Lung (tissue), 12 donors: Measurements from ENCODE around the gene RASL12. TPM values are rescaled to one million over a fixed set of nuclear protein-coding genes. Genes with fewer than 3 reads are reported as not detected.

Experiments
- ATAC-seq: fragments of 200-7000 bp; cut with Tn5 transposase; one replicate; pipeline ENCODE4 v1.9.1; 2020; ENCODE audit warnings: moderate number of reproducible peaks; ENCODE audit not compliant: insufficient read depth, low FRiP score
- DNase-seq, 3 donors: peaks; one replicate each; pipeline ENCODE4 v3.0.0-alpha.2; 2013 to 2017
- H3K27ac ChIP-seq, 2 donors: one replicate each; pipeline ENCODE4 v1.5.1; 2013; ENCODE audit warnings: mild to moderate bottlenecking in 2 of 2, moderate library complexity in 2 of 2, control low read depth in 1 of 2, inconsistent platforms in 1 of 2, low read depth in 1 of 2, low read length in 1 of 2
- H3K27me3 ChIP-seq, 3 donors: one replicate each; pipeline ENCODE4 v1.5.1; 2013; ENCODE audit warnings: low read length in 2 of 3; ENCODE audit not compliant: control insufficient read depth in 3 of 3, insufficient read depth in 3 of 3
- H3K36me3 ChIP-seq, 4 donors: one replicate each; pipeline ENCODE4 v1.5.1; 2013; ENCODE audit warnings: low read length in 4 of 4, mild to moderate bottlenecking in 1 of 4, moderate library complexity in 1 of 4; ENCODE audit not compliant: control insufficient read depth in 4 of 4, insufficient read depth in 4 of 4
- H3K4me1 ChIP-seq, 5 donors: one replicate each; pipeline ENCODE4 v1.5.1; 2013; ENCODE audit warnings: low read length in 5 of 5, mild to moderate bottlenecking in 2 of 5, moderate library complexity in 1 of 5; ENCODE audit not compliant: control insufficient read depth in 5 of 5, insufficient read depth in 5 of 5
- H3K4me3 ChIP-seq: one replicate; pipeline ENCODE4 v1.5.1; 2013; ENCODE audit warnings: mild to moderate bottlenecking, control low read depth, moderate library complexity
- H3K9ac ChIP-seq, 2 donors: one replicate each; pipeline ENCODE4 v1.5.1; 2013; ENCODE audit warnings: low read length in 2 of 2, control low read depth in 1 of 2; ENCODE audit not compliant: insufficient read depth in 1 of 2
- H3K9me3 ChIP-seq, 4 donors: one replicate each; pipeline ENCODE4 v1.5.1; 2013; ENCODE audit warnings: low read length in 3 of 4, mild to moderate bottlenecking in 1 of 4, moderate library complexity in 1 of 4; ENCODE audit not compliant: control insufficient read depth in 4 of 4, insufficient read depth in 3 of 4
- WGBS, 2 donors: extraction: QIAGEN DNeasy Blood & Tissue Kit; methylation state at CpG; one replicate each; pipeline ENCODE4 v1.1.7; 2013; 5-methylcytosine and 5-hydroxymethylcytosine counted together
- polyA plus RNA-seq, 2 donors: library from polyadenylated mRNA; stranded (reverse); fragments of 200-250 nt; gene quantifications; one replicate each; pipeline ENCODE4 v1.2.1, GENCODE V29; 2013
- total RNA-seq, 2 donors: library from RNA; depleted of rRNA in 1 of 2; stranded (reverse); fragments of >200 nt in 1 of 2; gene quantifications; one replicate each; pipeline ENCODE4 v1.2.1, GENCODE V29; 2014 to 2021
- TF ChIP-seq, protein P1 (sequence below): IDR thresholded peaks from 2 replicates; pipeline ENCODE4 v1.5.1; 2012; ENCODE audit warnings: mild to moderate bottlenecking; ENCODE audit errors: control extremely low read depth, extremely low read depth
- donor health status: control.
- donor health status: control.
- donor health status: Bipolar disorder and iron deficiency.
- donor health status: healthy.
- donor health status: DM: yes; HTN: yes; CAD: no.

Gene RASL12
- total and polyA plus RNA-seq, 4 donors = 13.8 to 75.7 (median 23.2) TPM

DNA sequence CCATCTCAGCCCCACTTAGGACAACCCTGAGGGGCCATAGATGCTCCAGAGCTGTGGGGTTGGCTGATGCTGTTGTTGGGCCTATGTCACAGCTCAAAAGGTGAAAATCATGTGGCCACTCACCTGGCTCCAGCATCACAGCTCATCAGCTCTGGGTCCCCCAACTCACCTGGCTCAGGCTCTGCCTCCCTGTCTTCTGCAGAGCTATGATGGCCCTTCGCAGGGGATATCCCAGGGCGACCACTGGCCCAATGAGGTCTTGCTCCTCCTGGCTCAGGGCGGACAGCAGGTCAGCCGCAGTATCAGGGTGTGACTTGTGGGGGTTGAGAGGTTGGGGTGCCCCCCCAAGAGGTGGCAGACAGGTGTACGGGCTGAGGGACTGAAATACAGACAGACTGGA lies 31.5 kb upstream of the RASL12 start:
- no peaks in the 10 kb centered on the region for H3K9me3 ChIP-seq
- no peak overlapping the region for H3K4me3 ChIP-seq
- ATAC-seq (no peak), DNase-seq (no peak)
- 95 to 97% methylated on average over 5 of the region's 5 CpGs for WGBS, 2 donors
- no peak overlapping the region for H3K9ac ChIP-seq
- peaks cover 0 to 33% (median 22%) of the 10 kb centered on the region in 4 donors for H3K36me3 ChIP-seq
- H3K4me1 ChIP-seq = peaks cover 0 to 21% (median 6%) of the 10 kb centered on the region in 5 donors
- TF ChIP-seq, protein P1, sequence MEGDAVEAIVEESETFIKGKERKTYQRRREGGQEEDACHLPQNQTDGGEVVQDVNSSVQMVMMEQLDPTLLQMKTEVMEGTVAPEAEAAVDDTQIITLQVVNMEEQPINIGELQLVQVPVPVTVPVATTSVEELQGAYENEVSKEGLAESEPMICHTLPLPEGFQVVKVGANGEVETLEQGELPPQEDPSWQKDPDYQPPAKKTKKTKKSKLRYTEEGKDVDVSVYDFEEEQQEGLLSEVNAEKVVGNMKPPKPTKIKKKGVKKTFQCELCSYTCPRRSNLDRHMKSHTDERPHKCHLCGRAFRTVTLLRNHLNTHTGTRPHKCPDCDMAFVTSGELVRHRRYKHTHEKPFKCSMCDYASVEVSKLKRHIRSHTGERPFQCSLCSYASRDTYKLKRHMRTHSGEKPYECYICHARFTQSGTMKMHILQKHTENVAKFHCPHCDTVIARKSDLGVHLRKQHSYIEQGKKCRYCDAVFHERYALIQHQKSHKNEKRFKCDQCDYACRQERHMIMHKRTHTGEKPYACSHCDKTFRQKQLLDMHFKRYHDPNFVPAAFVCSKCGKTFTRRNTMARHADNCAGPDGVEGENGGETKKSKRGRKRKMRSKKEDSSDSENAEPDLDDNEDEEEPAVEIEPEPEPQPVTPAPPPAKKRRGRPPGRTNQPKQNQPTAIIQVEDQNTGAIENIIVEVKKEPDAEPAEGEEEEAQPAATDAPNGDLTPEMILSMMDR = no peak
- H3K27me3 ChIP-seq = no peaks in the 10 kb centered on the region
- no peak overlapping the region for H3K27ac ChIP-seq

DNA sequence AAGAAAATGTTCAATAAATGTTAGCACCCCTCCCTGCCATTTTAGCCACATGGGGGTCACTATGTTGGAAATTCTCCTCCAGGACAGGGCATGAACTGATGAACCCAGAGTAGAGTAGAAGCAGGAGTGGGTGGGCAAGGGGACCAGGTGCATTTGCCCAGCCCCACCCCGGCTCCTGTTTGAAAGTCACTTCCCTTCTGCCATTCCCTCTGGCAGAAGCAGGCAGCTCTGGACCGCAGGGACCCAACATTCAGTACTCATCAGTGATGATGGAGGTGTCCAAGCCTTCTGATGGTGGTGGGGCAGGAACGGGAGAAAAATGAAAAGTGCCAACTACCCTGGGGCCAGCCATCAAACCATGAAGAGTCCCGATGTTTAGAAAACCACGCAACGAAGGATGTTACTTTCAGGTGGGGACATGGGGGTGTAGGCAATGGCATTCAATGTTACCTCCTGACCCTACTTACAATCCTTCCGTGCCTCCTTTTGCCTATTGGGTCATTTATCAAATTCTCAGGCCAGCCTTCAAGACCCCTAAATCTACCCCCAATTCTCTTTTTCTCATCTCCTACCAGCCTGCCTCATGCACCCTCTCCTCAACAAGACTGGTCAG lies 30.0 kb upstream of the RASL12 start:
- WGBS, 2 donors = 97% methylated on average over 7 of the region's 7 CpGs
- Histone ChIP-seq H3K4me3 (no peak overlapping the region), H3K9me3 (no peaks in the 10 kb centered on the region), H3K27me3 (no peaks in the 10 kb centered on the region), H3K9ac (no peak overlapping the region), H3K4me1 (peaks cover 0 to 24% (median 6%) of the 10 kb centered on the region in 5 donors), H3K36me3 (peaks cover 0 to 31% (median 19%) of the 10 kb centered on the region in 4 donors), H3K27ac (no peak overlapping the region)
- TF ChIP-seq, protein P1 = no peak
- DNase-seq = no peak
- ATAC-seq = no peak

DNA sequence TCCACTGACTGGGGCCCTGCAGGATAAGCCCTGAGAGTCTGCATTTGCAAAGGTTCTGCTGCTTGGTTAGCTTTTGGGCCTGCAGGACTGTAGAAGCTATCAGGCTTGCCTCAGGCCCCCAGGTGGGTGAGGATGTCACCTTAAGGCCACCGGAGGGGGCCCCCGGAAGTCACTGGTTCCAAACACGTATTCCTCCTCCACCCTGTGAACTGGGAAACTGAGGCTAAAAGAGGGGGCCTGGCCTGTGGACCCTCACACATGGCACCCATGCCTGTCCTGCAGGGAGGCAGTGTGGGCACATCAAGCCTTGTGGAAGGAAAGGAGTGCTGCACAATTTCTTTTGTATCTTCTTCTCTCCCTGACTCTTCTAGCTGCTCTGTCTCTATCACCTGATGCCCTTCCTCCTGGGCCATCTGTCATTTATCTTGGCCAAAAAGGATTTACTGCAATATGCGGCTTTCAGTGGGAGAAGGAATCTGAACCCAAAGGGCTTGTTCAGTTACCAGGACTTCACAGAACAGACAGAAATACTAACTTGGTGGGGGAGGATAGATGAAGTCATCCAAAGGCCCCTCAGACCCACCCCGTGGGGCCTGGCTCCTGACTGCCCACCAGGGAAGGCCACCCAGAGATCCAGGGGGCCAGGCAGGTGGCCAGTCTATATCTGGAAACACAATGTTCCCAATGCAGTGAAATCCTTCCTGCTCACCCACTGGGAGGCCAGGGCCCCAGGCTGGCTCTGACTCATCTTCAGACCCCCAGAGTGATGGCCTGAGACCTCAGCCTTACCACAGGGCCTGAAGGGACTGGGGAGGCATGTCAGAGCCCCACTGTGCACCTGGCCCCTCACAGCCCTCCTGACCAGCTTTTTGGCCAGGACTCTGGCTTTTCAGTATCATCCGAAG lies 28.9 kb upstream of the RASL12 start:
- Histone ChIP-seq H3K27ac (no peak overlapping the region), H3K27me3 (no peaks in the 10 kb centered on the region), H3K9me3 (no peaks in the 10 kb centered on the region), H3K36me3 (peaks cover 0 to 25% (median 19%) of the 10 kb centered on the region in 4 donors), H3K4me1 (peaks cover 0 to 33% (median 16%) of the 10 kb centered on the region in 5 donors), H3K9ac (no peak overlapping the region), H3K4me3 (no peak overlapping the region)
- DNase-seq = no peak
- WGBS, 2 donors = 90% methylated on average over 6 of the region's 6 CpGs
- no peak for ATAC-seq
- TF ChIP-seq, protein P1 = no peak
